M059J (cell line): ENCODE results near the gene RPS8. TPM values are rescaled to one million over a fixed set of nuclear protein-coding genes. Genes with fewer than 3 reads are reported as not detected.
"Not testable (repeated sequence)": the region's sequence is repeated elsewhere in the genome, so short reads cannot be mapped to it uniquely, and the experiment has no call there.

ENCODE experiments used
- DNase-seq: peaks from one replicate; pipeline ENCODE4 v3.0.0-alpha.2; 2012; ENCODE audit warnings: low read depth
- total RNA-seq: library from RNA; depleted of rRNA; stranded (reverse); fragments of >200 nt; shearing (Covaris generic); gene quantifications from 2 replicates; pipeline ENCODE4 v1.2.3, GENCODE V29; 2014

The RPS8 gene
- total RNA-seq, 1 experiment from 2014 or later = 1,381 TPM

DNA sequence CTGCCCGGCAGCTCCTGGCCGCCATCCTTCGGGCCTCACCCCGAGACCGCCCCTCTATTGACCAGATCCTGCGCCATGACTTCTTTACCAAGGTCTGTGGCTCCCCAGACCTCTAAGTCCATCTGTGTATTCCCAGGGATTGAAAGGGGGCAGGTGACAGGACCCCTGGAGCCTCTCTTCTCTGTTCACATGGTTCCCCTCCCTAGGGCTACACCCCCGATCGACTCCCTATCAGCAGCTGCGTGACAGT is 27.6 kb downstream of the RPS8 start:
- no peak for DNase-seq

DNA sequence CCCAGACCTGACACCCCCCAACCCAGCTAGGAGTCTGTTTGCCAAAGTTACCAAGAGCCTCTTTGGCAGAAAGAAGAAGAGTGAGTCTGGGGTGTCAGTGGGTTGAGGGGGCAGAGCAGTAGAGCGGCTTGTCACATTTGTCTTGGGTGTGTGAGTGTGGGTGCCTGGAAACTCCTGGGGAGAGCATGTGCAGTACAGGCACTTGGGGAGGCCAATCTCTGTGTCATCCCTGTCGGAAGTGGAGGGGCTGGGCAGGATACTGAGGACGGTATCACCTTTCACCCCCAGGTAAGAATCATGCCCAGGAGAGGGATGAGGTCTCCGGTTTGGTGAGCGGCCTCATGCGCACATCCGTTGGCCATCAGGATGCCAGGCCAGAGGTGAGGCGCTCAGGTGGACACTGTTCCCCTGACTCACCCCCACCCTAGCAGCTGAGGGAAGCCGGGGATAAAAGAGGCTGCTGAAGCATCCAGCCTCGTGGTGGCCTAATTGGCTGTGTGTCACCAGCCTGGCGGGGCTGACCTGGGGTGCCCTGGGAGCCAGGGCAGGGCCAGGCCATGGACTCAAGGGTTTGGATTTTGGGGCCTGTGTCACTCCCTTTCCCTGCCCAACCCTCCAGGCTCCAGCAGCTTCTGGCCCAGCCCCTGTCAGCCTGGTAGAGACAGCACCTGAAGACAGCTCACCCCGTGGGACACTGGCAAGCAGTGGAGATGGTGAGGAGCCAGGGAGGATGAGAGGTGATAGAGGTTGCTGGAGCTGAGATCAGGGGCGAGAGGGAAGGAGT is 28.2 kb downstream of the RPS8 start:
- DNase-seq = peak; percentile 60

DNA sequence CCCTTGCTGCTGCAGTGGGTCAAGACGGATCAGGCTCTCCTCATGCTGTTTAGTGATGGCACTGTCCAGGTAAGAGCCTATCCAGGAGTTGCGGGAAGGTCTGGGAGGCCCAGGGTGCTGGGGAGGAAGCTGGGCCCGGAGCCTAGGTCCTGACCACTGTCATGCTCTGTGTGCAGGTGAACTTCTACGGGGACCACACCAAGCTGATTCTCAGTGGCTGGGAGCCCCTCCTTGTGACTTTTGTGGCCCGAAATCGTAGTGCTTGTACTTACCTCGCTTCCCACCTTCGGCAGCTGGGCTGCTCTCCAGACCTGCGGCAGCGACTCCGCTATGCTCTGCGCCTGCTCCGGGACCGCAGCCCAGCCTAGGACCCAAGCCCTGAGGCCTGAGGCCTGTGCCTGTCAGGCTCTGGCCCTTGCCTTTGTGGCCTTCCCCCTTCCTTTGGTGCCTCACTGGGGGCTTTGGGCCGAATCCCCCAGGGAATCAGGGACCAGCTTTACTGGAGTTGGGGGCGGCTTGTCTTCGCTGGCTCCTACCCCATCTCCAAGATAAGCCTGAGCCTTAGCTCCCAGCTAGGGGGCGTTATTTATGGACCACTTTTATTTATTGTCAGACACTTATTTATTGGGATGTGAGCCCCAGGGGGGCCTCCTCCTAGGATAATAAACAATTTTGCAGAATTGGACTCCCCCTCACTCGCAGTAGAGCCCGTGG is 30.1 kb downstream of the RPS8 start:
- DNase-seq = no peak

DNA sequence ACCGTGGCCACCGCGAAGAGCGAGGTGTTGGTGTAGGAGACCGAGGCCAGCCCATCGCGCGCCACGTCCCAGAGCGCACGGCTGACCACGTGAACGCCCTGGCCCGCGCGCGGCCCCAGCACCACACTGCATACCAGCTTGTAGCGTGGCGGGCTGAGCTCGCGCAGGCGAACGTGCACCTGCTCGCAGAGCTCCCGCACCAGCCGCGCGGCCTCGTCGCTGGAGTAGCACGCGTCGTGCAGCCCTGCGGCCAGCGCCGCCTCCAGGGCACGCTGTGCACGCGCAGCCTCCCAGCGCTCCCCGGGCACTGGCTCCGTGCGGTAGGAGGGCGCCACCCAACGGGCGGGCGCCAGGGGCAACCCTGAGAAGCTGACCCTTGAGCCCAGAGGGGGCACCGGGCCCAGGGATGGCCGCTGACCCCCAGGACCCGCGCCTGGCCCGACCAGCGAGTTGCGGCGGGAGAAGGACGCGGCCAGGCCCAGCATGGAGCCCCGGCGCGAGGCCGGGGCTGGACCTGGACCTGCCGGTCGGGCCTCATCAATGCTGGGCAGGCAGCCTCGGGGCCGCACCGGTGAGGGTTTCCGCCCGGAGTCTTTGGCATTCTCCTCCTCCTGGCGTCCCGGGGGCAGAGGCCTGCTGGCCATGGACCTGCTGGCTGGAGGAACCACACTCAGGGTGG is 30.8 kb downstream of the RPS8 start:
- DNase-seq = no peak

DNA sequence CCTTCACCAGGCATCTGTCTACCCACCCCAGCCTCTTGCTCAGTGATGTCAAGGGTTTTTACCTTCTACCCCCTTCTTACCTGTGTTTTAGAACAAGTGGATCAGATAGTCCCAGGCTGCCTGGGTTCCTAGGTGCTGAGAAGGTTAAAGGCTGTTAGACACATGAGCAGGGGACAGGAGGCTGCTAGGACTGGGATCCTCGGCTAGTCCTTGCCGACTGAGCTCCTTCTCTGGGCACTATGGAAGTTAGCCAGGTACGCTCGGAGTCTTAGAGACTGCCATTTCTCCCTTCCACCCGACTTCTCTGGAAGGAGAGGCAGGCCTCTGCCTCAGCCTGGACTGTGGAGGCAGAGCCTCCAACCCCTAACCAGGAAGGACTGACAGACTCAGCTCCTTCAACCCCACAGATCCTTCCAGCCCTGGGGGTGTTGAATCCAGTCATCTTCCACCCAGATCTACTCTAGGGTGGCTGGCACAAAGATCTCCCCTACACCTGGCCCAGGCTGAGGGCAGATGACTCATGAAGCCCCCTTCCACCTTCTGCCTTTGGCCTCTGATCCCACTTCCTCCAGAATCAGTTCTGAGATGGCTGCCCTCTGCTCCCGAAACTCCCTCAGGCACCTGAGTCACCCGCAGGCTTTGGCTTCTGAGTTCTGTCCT is 31.5 kb downstream of the RPS8 start, which contains the start of gene DYNLT4:
TSS of gene DYNLT4 (minus strand) at position 648 of the 660 bp plus-strand sequence. CDS start 683 bp downstream, outside the sequence.
- no peak for DNase-seq

DNA sequence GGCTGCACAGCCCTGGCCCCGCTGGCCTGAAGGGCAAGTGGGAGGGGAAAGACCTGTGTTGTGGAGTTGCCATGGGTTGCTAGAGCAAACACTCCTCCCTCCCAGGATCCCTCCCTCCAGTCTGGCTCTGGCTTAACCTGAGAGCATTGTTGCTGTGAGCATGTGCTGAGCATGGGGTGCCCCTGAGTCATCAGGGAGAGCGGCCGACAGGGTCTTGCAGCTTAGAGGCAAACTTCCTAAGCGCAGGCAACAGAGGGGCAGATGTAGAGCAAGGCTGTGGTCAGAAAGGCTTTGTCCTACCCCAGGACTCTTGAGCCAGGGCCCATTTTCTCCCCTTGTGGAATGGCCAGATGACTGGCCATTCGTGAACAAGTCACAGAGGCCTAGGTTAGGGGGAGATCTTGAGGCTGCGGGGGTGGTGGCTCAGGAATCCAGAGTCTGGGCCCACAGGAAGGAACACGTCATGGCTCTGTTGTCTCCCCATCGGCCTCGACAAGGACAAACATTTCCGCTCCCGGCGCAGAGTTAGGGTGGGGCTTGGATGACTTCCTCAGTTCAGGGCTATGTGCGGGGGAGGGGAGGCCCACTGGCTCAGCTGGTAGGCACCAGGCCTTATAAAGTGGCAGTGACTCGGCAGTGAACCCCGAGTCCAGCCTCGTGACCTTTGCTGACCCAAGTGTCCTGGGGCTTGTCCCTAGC is 32.2 kb downstream of the RPS8 start:
- peak; percentile 100 for DNase-seq

DNA sequence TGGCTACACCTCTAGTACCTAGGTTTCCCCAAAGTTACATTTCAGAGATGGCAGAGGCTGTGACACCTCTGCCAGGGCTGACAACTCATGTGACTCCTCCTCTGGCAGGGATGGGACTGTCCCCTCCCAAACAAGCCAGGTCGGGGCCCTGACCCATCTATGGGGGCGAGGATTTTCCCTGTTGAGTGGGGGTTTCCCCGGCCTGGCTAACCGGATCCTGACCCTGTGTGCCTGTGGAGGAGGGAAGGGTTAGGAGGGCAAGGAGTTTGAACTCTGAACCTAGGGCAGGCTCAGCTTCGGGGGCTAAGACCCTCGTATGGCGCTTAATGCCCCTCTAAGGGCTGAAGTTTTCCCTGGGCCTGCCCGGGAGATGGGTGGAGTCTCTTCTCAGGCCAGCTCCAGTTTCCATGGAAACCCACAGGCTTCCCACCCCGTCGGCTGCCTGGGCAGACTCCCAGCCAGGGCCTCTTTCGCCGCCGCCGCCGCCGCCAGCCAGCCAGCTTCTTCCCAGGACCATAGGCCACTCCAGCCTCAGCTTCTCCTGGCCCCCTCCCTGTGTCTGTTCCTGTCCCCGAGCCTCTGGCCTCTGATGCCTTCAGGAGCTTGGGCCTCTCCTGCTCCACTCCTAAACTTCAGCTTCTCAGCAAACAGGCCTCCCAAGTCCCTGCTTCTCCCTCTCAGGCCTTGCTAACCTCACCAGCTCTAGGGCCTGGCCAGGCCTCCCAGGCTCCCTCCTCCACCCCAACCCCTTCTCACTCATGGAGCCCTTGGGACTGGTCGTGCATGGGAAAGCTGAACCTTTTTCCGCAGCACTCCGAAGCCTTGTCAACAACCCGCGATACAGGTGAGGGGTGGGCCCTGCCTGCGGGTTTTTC is 33.0 kb downstream of the RPS8 start, which contains the start of gene BTBD19:
TSS of gene BTBD19 (plus strand) at position 461 of the 875 bp plus-strand sequence. CDS start at position 759, 298 bp downstream.
- peak; percentile 92 for DNase-seq

DNA sequence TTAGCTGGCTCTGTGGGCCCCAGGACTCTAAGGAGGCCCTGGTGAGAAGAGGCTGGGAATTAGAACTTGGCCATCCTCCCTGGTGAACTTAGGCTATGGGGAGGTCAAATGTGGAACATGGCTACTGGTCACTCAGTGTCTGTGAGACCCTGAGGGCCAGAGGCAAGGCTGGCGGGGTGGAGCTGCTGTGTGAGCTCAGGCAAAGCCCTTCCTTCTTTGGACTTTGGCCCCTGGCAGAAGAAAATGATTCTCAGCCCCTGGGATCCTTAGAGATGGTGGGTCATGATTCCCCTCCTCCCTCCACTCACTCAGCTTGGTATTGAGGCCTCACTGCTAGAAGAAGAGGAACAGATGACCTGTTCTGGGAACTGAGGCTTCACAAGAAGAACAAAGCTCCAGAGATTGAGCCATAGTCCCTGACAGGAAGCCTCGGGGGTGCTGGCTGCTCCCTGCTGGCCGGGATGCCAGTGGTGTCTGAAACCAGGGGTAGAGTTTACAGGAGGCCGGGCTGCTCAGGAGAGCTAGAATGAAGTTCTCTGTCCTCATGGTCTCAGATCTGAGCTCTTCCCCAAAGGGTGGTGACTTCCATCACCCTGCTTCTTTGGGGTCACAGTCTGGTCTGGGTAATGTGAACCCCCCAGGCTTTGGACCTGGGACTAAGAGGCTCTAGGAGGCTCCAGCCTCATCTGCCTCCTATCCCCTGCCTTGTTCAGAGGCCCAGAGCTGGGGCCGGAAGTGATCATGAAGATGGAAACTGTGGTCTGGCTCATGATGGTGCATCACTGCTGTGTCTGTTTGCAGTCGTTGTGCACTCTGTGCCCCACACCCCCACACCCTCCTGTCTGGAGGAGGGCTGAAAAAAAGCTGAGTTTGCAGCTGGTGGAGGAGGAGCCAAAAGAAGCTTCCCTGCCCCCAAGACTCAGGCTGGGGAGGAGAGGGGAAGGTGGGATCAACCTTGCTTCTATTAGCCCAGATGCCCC is 33.9 kb downstream of the RPS8 start:
- peak; percentile 71 for DNase-seq

DNA sequence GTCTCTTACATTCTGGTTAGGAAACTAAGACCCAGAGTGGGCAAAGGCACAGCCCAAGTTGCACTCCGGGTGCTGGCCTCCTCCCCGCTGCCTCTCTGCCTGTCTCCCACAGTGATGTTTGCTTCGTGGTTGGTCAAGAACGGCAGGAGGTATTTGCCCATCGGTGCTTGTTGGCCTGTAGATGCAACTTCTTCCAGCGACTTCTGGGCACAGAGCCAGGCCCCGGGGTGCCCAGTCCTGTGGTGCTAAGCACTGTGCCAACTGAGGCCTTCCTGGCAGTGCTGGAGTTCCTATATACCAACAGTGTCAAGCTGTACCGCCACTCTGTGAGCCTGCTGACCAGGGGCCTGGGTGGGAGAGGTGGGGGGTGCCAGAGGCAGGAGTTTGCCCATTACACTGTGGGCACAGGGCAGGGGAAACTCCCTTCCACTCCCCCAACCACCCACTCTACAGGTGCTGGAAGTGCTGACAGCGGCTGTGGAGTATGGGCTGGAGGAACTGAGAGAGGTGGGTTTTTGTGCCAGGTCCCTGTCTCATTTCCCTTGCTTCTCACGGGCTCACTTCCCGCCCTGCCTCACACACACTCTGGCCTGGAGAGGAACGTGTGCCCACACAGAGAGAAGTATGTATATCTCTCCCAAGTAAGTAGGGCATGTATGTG is 34.9 kb downstream of the RPS8 start:
- peak; percentile 91 for DNase-seq

DNA sequence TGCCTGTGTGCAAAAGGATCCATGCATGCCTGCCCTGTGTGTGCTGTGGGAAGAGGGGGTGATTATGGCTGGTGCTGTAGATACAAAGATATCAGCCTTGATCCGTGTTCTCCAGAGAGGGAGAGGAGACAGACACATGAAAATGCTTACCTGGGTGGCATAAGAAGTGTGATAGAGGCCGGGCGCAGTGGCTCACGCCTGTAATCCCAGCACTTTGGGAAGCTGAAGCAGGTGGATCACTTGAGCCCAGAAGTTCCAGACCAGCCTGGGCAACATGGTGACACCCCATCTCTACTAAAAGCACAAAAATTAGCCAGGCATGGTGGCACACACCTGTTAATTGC is 35.4 kb downstream of the RPS8 start:
- not testable (repeated sequence) for DNase-seq

DNA sequence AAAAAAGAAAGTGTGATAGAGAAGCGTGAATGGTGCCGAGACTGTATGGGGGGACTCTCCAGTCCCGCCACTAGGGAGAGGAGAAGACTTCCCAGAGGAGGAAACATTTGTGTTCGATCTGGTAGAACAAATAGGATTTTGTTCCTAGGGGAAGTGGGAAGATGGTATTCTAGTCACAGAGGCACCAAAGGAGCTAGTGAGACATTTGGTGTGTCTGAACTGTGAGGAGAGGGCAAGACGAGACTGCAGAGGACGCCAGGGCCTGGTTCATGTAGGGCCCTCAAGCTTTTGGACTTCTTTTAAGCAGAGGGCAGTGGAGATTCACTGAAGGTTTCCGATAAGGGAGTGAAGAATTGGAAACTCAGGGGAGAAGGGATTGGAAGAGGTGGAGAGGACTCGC is 35.9 kb downstream of the RPS8 start:
- DNase-seq = no peak

DNA sequence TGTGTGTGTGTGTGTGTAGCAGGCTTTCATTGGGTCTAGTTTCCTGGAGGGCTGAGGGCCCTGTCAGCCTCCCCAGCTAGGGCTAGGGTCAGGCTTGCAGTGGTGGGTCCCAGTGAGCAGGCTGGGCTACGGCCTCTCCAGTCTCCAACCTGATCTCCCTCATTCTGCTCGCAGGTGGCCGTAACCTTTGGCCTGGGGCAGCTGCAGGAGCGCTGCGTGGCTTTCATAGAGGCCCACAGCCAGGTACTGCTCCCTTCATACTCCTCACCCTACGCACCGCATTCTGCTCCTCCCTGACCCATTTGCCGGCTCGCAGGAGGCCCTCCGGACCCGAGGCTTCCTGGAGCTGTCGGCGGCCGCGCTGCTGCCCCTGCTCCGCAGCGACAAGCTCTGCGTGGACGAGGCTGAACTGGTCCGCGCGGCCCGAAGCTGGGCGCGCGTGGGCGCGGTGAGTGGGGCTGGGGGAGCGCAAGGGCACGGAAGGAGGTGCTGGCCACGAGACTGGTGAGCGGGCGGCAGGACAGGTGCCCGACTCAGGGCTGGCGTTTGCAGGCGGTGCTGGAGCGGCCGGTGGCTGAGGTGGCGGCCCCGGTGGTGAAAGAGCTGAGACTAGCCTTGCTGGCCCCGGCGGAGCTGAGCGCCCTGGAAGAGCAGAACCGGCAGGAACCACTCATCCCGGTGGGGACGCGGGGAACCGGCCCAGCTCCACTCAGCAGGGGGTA is 37.6 kb downstream of the RPS8 start:
- no peak for DNase-seq

DNA sequence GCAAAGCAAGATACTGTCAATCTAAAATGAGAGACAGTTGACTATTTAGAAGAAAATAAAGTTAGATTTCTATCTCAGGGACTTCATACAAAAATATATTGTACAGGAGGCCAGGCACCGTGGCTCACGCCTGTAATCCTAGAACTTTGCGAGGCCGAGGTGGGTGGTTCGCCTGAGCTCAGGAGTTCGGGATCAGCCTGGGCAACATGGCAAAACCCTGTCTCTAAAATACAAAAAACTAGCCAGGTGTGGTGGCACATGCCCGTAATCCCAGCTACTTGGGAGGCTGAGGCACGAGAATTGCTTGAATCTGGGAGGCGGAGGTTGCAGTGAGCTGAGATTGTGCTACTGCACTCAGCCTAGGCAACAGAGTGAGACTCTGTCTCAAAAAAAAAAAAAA is 40.6 kb downstream of the RPS8 start:
- not testable (repeated sequence) for DNase-seq

DNA sequence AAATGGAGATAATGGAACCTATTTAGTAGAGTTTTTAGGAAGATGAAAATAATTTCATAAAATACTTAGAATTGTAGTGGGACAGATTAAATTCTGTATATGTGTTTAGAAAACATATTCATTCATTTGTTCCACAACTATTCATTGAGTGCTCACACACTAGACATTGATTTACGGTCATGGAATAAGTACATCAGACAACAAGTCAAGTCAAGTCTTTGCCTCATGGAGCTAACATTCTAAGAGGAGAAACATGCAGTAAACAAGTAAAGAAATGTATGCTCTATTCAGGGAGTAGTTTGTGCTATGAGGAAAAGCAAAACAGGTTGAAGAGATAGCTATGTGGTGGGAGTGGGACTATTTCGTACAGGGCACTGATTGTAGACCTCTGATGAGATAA is 42.0 kb downstream of the RPS8 start:
- no peak for DNase-seq

DNA sequence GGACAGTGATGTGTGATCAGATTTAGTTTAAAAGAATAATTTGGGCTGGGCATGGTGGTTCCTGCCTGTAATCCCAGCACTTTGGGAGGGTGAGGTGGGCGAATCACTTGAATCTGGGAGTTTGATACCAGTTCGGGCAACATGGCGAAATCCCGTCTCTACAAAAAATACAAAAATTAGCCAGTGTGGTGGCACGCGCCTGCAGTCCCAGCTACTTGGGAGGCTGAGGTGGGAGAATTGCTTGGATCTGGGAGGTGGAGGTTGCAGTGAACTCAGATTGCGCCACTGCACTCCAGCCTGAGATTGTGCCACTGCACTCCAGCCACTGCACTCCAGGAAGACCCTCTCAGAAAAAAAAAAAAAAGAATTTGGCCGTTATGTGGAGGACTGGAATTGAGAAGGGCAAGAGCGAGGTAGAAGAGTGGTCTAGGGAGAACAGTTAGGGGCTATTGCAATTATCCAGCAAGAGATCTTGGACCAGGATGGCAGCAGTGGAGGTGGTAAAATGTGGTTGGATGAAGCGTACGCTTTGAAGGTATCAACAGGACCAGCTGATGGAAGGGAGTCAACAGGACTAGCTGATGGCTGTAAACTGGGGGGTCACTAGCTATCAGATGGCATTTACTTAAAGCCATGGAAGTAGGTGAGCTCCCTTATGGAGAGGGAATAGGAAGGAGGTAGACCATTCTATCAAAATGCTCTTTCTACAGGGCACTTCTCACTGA is 42.6 kb downstream of the RPS8 start:
- no peak for DNase-seq

DNA sequence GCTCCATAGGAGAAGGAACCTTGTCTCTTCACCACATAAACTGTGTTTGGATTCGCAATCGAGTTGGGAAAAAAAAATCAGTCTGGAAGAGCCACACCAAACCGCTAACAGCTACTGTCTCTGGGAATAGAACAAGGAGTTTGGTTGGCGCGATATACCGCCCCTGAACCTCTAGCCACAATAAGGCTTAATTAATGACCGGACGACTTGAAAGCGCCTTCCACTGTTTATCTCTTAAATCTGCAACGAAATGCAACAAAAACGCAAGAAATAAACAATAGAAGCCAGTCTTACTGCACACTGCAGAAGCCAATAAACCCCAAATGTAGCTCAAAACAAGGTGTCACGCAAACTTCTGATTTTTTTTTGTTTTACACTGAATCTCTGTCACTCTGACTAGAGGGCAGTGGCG is 43.9 kb downstream of the RPS8 start:
- DNase-seq = peak; percentile 75

DNA sequence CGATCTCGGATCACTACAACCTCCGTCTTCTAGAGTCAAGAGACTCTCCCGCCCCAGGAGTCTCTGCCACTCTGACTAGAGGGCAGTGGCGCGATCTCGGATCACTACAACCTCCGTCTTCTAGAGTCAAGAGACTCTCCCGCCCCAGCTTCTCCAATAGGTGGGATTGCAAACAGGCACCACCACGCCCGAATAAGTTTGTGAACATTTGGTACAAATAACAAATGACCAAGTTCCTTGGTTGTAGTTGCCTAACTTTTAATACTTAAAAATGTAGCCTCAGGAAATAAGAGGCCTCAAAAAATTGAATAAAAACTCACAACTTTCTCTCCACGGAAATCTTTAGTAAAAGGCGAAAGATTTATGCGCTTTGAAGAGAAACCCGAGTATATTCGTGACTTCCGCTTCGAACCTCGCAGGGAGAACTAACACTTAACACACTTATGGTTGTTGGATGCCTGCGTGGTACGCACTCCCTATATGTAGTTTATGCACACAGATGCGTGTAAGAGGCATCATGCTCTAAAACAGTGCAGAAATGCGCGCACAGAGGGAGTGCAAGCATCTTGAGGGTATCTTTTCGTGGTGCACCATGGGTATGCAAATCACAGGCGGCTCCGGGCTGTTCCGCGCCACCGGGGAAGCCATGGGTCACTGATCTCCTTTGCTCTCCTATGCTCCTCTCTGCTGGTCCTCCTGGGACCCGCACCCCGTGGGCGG is 44.4 kb downstream of the RPS8 start:
- DNase-seq = no peak
